ENCODE results near the gene SYNGR1. TPM values are rescaled to one million over a fixed set of nuclear protein-coding genes. Genes with fewer than 3 reads are reported as not detected.

The SYNGR1 gene
- total RNA-seq, 1 donor from 2014 or later: 2.2 TPM

GRCh38 chr22:39365492-39365780, 15.6 kb downstream of the SYNGR1 start:
- no peak for DNase-seq (ENCODE audit: low spot score in 2 of 2)
- H3K27ac ChIP-seq: no peak overlapping the region
- H3K36me3 ChIP-seq: no peaks in the 10 kb centered on the region
- intact Hi-C loops (cut with DNase I): no loop called here
- TF ChIP-seq CTCF (IDR thresholded peaks at IDR 0.05): no peak
- no peaks in the 10 kb centered on the region for H3K9me3 ChIP-seq
- no peak overlapping the region for H3K4me3 ChIP-seq
- no peaks in the 10 kb centered on the region for H3K4me1 ChIP-seq
- H3K27me3 ChIP-seq: no peaks in the 10 kb centered on the region

DNA sequence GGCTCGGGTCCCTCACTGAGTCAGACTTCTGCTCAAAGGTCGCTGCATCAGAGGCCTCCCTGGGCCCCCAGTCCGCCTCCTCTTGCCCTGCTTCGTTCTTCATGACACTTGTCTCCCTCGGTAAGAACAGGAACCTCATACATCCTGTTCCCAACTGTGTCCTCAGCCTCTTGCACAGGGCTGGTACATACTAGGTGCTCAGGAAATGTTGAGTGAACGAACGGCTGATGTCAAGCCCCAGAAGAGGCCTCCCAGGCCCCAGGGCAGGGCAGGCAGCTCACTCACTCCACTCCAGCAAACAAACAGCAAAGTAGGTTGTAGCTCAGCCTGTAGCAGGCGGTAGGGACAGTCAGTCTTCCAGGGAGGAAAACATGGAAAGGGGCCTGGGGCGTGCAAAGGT, 17.2 kb downstream of the SYNGR1 start:
- H3K9me3 ChIP-seq: peaks cover 0 to 3% of the 10 kb centered on the region in 2 donors
- H3K4me1 ChIP-seq: no peaks in the 10 kb centered on the region
- no peak overlapping the region for H3K27ac ChIP-seq
- intact Hi-C loops (cut with DNase I): no loop called here
- H3K36me3 ChIP-seq: no peaks in the 10 kb centered on the region
- DNase-seq (ENCODE audit: low spot score in 2 of 2): no peak
- H3K4me3 ChIP-seq: no peak overlapping the region
- H3K27me3 ChIP-seq: no peaks in the 10 kb centered on the region
- TF ChIP-seq CTCF (IDR thresholded peaks at IDR 0.05): no peak

- no peaks in the 10 kb centered on the region for H3K4me1 ChIP-seq
- no peaks in the 10 kb centered on the region for H3K27me3 ChIP-seq
- intact Hi-C loops (cut with DNase I): no loop called here
- H3K27ac ChIP-seq: no peak overlapping the region
- no peak for TF ChIP-seq CTCF (IDR thresholded peaks at IDR 0.05)
- H3K4me3 ChIP-seq: no peak overlapping the region
- peaks cover 0 to 3% of the 10 kb centered on the region in 2 donors for H3K9me3 ChIP-seq
- H3K36me3 ChIP-seq: no peaks in the 10 kb centered on the region
- DNase-seq (ENCODE audit: low spot score in 2 of 2): no peak
Observed at GRCh38 chr22:39368461-39368911, 18.7 kb downstream of the SYNGR1 start.

DNA sequence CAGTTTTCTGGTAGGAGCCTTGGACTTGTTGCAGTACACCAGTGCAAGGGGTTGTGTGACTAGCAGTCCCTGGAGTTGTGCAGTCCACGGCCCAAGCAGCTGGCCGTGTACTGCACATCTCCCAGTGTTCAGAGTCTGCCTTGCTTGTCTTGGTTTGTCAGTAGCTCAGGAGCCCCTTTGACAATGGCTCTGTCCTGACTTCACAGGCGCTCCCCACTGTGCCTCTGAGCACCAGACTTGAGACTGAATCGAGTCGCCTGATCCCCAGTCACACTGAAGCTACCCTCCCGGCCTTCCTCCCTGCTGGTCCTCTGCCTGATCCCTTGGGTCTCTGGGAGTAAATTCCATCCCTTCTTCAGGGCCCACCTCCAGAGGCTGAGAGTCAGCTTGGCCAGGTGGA, 19.4 kb downstream of the SYNGR1 start:
- Histone ChIP-seq H3K36me3 (no peaks in the 10 kb centered on the region), H3K27ac (no peak overlapping the region), H3K9me3 (peaks cover 0 to 3% of the 10 kb centered on the region in 2 donors), H3K27me3 (no peaks in the 10 kb centered on the region), H3K4me3 (no peak overlapping the region), H3K4me1 (no peaks in the 10 kb centered on the region)
- intact Hi-C loops (cut with DNase I): no loop called here
- no peak for DNase-seq (ENCODE audit: low spot score in 2 of 2)
- TF ChIP-seq CTCF (IDR thresholded peaks at IDR 0.05): no peak

DNA sequence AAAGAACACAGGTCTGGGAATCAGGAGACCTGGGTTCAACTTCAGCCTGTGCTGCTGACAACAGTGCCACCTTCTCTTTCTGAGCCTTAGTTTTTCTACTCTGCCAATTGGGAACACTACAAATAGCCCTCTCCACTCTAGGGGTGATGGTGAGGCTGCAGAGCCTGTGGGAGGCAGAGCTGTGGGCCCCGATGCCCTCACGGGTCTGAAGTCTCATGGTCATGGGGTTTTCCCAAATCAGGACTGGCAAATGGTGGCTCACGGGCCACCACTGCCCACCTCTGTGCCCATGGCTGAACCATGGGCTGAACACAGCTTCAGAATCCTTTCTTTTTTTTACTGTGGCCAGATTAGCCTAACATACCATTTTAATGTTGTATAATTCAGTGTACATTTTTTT, 19.8 kb downstream of the SYNGR1 start:
- peaks cover 0 to 3% of the 10 kb centered on the region in 2 donors for H3K9me3 ChIP-seq

More for the DNA sequence above, 19.8 kb downstream of the SYNGR1 start:
- Histone ChIP-seq H3K36me3 (no peaks in the 10 kb centered on the region), H3K27ac (no peak overlapping the region), H3K4me3 (no peak overlapping the region), H3K27me3 (no peaks in the 10 kb centered on the region), H3K4me1 (no peaks in the 10 kb centered on the region)
- no peak for DNase-seq (ENCODE audit: low spot score in 2 of 2)
- TF ChIP-seq CTCF (IDR thresholded peaks at IDR 0.05): no peak
- intact Hi-C loops (cut with DNase I): no loop called here

Data from ascending aorta (tissue), 2 donors.